ENCODE data around the gene GGACT.

DNA sequence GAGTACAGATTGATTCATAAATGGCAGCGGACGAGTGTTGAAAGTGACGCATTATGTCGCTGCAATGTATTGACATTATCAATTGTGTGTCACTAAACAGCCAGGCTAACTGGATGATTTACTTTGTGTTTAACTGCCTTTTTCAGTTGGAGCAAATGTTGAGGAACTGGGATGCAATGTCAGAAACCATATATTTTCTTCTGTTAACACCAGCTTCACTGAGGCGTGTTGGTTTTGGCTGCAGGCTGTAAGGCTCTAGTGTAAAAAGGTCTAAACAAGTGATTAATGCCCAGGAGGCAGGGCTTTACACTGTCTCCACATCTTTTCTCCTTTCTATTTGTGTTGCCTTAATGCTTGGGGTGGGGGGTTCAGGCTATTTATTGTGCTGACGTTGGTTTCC is 80.1 kb downstream of the GGACT start:
- TF ChIP-seq, protein P1, sequence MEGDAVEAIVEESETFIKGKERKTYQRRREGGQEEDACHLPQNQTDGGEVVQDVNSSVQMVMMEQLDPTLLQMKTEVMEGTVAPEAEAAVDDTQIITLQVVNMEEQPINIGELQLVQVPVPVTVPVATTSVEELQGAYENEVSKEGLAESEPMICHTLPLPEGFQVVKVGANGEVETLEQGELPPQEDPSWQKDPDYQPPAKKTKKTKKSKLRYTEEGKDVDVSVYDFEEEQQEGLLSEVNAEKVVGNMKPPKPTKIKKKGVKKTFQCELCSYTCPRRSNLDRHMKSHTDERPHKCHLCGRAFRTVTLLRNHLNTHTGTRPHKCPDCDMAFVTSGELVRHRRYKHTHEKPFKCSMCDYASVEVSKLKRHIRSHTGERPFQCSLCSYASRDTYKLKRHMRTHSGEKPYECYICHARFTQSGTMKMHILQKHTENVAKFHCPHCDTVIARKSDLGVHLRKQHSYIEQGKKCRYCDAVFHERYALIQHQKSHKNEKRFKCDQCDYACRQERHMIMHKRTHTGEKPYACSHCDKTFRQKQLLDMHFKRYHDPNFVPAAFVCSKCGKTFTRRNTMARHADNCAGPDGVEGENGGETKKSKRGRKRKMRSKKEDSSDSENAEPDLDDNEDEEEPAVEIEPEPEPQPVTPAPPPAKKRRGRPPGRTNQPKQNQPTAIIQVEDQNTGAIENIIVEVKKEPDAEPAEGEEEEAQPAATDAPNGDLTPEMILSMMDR (IDR thresholded peaks at IDR 0.05) = no peak
- no peak for TF ChIP-seq POLR2A (IDR thresholded peaks at IDR 0.05)

Measured in Peyer's patch (tissue), 4 donors.